Measurements from ENCODE around the gene ZNF853. TPM values are rescaled to one million over a fixed set of nuclear protein-coding genes. Genes with fewer than 3 reads are reported as not detected.
"Not testable (repeated sequence)": the region's sequence is repeated elsewhere in the genome, so short reads cannot be mapped to it uniquely, and the experiment has no call there.

Gene ZNF853
- total RNA-seq, 1 experiment from 2014 or later: 16.6 TPM

DNA sequence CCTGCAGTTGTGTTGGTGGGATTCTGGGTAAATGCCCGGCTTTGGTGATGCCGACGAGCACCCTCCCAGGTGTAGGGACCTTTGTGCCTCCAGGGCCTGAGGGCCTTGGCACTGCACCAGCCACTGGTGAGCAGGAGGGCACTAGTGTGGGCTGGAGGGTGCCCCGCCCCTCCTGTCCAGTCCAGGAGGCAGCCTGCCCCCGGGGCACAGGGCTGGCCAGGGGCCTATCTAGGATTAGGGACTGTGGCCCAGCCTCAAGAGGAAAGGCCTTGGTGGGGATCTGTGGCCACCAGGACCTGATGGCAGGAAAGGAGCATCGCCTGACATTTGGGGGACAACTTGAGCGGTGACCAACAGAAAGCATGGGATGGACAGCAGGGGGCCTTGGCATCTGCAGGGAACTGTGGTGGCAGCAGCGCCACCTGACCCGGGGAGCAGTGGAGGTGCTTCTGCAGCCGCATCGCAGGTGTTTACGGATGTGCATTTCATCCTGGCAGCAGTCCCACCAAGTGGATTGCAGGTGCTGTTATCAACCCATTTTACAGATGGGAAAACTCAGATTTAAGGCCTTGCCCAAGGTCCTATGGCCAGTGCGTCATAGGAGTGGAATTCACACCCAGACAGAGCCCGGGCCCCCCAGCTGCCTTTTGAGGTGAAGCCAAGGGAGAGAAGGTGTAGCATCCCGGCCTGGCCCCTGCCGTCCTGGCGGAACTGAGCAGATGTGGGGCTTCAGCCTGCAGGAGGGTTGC lies 32.8 kb downstream of the ZNF853 start:
- in situ Hi-C loops (cut with HindIII; ENCODE audit: low sequenced_read_pairs): no loop called here

DNA sequence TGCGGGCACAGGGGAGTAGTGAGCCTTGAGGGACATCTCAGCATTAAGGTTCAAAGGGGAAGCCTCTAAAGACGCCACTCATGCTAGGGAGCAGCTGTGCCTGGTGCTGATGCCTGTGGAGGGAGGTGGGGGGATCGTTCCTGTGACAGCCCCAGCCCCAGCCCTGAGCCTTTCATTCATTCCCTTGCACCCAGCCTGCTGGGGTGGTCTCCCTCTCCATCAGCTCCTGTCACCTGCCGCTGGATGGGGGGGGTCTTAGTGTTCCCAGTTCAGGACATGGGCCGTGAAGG lies 33.4 kb downstream of the ZNF853 start:
- DNase-seq (ENCODE audit: low spot score): no peak
- in situ Hi-C loops (cut with HindIII; ENCODE audit: low sequenced_read_pairs): no loop called here

More for the DNA sequence above, 32.8 kb downstream of the ZNF853 start:
- DNase-seq (ENCODE audit: low spot score): no peak

DNA sequence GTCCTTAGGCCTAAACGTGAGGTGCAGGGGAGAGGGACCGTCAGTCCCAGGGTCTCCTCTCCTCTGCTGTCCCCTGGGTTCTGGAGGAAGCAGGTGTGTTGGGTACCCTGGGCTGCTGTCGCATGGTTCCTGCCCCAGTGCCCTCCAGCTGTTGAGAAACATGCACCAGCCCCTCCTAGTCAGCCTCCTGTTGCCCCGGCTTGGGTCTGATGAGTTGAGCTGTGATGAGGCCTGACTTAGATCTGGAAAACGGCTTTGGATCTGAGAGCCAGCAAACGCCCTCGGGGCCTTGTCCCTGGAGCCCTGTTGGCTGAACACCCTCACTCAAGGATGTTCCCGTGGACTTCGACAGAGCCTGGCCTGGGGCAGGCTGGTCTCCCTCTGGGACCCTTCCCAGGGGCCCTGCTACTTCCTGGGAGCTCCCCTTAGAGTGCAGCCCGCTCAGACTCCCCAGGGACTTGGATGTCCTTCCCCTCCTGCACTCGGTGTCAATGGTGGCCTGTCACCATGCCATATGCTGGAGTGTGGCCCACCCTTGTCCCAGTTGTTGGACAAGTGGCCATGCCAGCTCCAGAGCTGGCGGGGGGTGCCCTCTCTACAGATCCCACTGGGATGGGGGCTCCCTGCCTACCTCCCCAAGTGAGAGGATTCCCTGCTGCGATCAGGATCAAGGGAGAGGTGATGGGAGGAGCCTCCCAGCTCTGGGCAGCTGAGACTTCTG lies 34.0 kb downstream of the ZNF853 start:
- DNase-seq (ENCODE audit: low spot score): no peak
- in situ Hi-C loops (cut with HindIII; ENCODE audit: low sequenced_read_pairs): no loop called here

DNA sequence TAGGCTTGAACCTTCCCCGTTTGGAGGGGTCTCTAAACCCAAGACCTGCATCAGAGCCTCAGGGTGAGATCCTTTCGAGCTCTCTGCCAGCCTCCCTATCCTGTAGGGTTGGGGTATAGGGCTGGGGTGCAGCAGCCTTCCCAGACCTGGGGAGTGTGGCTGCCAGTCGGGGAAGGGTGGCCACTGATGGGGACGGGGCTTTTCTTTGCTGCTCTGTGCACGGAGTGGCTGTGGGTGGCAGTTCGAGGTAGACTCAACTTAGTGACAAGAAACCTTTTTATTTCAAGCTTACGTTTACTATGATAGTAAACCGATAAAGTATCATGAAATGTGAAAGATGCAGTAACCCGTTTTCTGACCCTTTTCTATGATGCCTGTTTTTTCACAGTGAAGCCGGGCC lies 34.7 kb downstream of the ZNF853 start:
- in situ Hi-C loops (cut with HindIII; ENCODE audit: low sequenced_read_pairs): no loop called here
- no peak for DNase-seq (ENCODE audit: low spot score)

DNA sequence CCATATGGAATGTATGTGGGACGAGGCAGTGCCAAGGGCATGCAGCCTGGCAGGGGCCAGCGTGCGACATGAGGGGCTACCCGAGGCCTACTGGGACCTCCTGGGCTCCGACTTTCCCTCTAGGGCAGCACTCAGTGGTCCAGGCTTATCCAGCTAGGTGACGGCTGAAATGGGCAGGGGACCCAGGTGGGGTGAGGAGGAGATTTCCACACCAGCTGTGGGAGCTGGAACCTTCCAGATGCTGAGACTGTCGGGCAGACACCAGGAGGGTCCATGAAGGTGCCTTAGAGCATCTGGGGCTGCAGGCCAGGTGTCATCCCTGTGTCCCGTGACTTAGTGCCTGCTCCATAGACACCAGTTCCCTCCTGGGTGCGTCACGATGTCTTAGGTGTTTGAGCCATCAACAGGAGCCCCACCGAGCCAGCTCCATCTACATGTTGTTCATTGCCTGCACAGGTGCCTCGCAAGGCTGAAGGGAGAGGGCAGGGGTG lies 35.2 kb downstream of the ZNF853 start:
- DNase-seq (ENCODE audit: low spot score): no peak
- in situ Hi-C loops (cut with HindIII; ENCODE audit: low sequenced_read_pairs): no loop called here

DNA sequence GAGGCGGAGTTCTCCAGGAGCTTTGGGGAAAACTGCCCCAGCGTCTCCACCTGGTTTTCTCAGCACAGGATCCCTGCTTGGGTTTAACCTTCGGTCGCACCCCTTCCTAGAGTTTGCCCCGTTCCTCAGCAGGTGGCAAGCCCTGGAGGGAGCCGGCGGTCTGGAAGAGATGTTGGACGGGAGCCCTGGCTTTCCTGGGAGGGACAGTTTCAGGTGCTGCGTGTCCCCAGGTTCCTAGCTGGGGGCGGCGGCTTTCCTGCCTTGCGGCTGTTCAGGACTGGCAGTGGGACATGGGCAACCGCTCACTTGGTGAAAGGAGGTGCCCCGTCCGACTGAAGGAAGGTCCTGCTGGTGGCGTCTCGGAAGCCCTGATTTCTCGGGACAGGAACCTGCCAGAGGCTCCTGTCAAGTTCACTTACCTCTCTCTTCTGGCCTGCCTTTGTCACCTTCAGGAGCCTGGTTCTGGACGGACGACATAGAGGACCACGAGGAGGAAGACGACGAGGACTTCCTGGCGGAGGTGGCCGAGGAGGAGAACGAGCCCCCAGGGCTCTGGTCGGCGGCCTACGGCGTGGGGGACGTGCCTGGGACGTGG lies 36.5 kb downstream of the ZNF853 start:
- DNase-seq (ENCODE audit: low spot score): no peak
- in situ Hi-C loops (cut with HindIII; ENCODE audit: low sequenced_read_pairs): no loop called here

DNA sequence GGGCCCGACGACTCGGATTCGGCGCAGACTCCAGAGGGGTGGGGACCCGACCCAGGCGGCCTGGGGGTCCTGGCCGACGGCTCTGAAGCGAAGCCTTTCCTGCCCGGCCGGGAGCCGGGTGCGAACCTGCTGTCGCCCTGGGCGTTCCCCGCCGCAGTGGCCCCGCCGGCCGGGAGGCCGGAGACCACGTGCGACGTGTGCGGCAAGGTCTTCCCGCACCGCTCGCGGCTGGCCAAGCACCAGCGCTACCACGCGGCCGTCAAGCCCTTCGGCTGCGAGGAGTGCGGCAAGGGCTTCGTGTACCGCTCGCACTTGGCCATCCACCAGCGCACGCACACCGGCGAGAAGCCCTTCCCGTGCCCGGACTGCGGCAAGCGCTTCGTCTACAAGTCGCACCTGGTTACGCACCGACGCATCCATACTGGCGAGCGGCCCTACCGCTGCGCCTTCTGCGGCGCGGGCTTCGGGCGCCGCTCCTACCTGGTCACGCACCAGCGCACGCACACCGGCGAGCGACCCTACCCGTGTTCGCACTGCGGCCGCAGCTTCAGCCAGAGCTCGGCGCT lies 37.1 kb downstream of the ZNF853 start:
- in situ Hi-C loops (cut with HindIII; ENCODE audit: low sequenced_read_pairs): no loop called here
- no peak for DNase-seq (ENCODE audit: low spot score)

DNA sequence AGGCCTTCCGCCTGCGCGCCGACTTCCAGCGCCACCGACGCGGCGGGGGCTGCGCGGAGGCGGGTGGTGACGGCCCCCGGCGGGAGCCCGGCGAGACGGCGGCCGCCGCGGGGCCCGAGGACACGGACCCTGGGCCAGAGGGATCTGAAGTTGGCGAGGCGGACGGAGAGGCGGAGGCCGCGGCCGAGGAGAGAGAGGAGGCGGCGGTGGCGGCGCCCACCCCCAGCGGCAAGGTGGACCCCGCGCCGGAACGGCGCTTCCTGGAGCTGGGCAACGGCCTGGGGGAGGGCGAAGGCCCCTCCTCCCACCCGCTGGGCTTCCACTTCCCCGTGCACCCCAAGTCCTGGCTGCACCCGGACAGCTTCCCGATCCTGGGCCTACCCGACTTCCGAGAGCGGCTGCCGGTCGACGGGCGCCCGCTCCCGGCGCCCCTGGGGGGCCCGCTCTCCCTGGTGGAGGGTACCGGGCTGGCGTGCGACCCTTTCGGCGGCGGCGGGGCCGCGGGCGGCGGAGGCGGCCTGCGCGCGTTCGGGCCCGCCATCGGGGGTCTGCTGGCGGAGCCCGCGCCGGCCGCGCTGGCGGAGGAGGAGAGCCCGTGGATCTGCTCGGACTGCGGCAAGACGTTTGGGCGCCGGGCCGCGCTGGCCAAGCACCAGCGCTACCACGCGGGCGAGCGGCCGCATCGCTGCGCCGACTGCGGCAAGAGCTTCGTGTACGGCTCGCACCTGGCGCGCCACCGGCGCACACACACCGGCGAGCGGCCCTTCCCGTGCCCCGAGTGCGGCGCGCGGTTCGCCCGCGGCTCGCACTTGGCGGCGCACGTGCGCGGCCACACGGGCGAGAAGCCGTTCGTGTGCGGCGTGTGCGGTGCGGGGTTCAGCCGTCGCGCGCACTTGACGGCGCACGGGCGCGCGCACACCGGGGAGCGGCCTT lies 37.9 kb downstream of the ZNF853 start:
- in situ Hi-C loops (cut with HindIII; ENCODE audit: low sequenced_read_pairs): no loop called here

DNA sequence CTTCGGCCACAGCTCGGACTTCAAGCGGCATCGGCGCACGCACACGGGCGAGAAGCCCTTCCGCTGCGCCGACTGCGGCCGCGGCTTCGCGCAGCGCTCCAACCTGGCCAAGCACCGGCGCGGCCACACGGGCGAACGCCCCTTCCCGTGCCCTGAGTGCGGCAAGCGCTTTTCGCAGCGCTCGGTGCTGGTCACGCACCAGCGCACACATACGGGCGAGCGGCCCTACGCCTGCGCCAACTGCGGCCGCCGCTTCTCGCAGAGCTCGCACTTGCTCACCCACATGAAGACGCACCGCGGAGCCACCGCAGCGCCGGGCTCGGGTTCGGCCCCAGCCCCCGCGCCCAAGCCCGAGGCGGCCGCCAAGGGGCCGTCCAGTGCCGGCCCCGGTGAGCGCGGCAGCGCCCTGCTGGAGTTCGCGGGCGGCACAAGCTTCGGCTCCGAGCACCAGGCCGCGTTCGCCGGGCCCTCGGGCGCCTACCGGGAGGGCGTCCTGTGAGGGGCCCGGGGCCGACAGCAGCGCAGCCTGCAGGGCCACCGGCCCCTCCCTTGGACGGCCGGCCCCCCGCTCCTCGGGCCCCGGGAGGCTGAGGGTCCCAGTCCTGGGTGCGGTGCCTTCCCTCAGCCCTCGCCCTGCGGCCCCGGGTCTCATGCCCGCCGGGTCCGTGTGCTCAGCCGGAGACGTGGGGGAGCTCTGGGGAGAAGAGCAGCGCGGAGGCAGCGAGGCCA lies 38.9 kb downstream of the ZNF853 start:
- in situ Hi-C loops (cut with HindIII; ENCODE audit: low sequenced_read_pairs): no loop called here
- DNase-seq (ENCODE audit: low spot score): no peak

More for the DNA sequence above, 37.9 kb downstream of the ZNF853 start:
- no peak for DNase-seq (ENCODE audit: low spot score)

DNA sequence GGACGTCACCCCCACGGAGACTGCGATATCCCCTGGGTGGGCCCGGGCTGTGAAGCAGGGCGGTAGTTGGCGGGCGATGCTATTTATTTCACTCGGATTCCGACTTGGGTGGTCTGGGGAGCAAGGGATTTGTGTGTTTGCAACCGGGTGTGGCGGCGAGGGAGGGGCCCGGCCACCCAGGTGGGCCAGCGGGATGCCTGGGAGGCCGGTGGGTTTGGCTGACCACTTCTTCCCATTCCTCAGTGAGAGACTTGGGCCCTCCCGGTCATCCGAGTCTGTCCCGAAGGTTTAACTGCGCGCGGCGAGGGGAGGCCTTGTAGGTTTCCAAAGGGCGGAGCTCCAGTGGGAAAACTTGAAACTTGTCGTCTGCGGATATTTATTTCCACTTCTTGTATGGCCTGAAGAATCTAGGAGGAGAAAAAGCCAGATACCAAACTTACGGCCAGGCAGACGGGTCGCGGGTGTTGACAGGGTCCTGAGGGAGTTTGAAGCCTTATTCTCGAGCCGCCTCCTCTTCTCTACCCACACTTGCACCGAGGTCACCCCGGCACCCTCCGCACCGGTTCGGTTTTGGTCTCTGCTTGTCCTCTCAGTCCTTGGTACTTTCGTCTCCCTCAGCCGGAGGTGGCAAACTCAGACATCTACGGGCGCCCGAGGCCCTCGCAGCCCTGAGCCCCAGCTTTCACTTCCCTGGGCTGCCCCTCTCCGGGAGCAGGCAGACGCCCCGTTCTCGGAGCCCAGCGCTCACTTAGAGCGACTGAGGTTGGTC lies 39.6 kb downstream of the ZNF853 start:
- DNase-seq (ENCODE audit: low spot score): no peak
- in situ Hi-C loops (cut with HindIII; ENCODE audit: low sequenced_read_pairs): no loop called here

DNA sequence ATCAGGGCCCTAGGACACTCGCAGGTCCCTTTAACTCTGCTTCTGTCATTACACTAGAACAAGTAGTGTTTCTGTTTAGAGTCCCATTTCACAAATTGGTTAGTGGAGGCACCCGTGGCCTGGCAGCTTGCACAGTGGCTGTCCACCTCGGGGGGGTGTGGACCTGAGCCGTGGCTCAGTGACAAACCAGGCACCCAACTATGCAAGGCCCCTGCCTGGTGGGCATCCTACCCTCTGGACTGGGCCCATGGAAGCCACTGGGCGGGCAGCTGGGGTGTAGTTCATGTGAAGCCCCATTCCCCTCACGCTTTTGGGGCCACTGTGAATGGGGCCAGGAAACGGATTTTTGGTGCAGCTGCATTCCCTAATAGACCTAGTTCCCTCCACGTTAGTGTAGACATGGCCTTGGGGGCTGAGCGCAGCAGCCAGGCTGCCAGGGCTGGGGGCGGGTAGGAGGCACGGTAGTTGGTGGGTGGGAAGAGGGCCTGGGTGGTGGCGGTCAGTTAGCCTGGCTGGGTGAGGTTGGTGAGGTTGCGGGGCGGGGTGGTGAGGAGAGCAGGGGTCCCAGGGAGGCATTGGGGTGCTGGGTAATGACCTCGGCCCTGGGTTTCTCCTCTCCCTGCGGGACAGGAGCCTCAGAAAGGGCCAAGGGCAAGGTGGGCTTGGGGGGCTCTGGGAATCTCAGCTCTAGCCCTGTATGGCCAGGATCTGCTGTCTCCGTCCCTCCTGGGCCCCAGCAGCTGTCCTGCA lies 40.4 kb downstream of the ZNF853 start:
- no peak for DNase-seq (ENCODE audit: low spot score)
- in situ Hi-C loops (cut with HindIII; ENCODE audit: low sequenced_read_pairs): no loop called here

DNA sequence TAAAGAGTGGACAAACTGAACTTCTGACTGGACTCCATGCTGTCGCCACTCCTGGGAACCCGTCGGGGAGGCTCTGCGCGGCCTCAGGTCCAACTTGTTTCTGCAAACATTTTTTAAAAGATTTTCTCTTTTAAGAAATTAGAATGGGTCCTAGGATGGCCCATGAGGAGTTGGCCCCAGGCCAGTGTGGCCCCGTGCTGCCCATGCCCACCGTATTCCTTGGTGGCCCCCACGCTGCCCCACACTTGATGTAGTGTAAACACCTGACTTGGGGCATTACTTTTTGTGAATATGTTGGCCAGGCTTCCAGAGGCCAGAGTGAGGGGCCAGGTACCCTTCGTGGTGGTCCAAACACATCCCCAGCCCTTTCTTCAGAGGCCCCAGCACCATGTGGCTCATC lies 41.0 kb downstream of the ZNF853 start:
- in situ Hi-C loops (cut with HindIII; ENCODE audit: low sequenced_read_pairs): no loop called here
- no peak for DNase-seq (ENCODE audit: low spot score)

DNA sequence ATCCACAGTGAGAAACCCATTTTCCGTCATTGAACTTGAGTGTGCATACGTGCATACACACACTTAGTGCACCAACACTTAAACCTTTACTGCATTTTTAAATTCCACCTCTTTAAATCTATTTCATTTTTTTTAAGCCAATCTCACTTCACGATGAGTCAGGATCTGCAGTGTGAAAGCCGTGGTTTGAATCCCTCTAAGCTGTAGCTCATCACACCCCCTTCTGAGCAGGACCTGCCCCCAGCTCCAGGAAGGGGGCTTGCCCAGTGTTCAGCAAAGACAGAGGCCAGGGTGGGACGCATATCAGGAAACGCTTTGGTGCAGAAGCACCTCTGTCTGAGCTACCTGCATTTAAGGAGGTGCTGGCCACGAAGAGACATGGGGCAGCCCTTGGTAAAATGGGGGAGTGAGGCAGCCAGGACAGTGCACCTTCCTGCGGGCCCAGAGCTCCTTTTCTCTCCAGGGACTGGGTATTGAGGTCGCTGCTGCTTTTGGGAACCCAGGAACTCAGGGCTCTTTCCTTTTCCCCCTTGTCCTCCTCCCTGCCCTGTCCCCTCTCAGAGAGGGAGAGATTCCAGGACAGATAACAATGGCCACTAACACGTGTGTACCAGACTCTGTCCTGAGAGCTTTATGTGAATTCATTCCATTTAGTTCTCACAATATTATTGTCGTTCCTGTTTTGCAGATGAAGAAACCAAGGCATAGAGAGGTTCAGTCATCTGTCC lies 43.4 kb downstream of the ZNF853 start:
- in situ Hi-C loops (cut with HindIII; ENCODE audit: low sequenced_read_pairs): no loop called here
- no peak for DNase-seq (ENCODE audit: low spot score)

DNA sequence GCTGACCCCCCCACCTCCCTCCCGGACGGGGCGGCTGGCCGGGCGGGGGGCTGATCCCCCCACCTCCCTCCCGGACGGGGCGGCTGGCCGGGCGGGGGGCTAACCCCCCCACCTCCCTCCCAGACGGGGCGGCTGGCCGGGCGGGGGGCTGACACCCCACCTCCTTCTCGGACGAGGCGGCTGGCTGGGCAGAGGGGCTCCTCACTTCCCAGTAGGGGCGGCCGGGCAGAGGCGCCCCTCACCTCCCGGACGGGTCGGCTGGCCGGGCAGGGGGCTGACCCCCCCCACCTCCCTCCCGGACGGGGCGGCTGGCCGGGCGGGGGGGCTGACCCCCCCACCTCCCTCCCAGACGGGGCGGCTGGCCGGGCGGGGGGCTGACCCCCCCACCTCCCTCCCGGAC lies 55.4 kb downstream of the ZNF853 start:
- DNase-seq (ENCODE audit: low spot score); in situ Hi-C loops (cut with HindIII; ENCODE audit: low sequenced_read_pairs): not testable (repeated sequence)
